ENCODE data around the gene PITRM1. TPM values are rescaled to one million over a fixed set of nuclear protein-coding genes. Genes with fewer than 3 reads are reported as not detected.
A peak's percentile ranks its signal among the peaks of the same experiment; 100 is the strongest.

The PITRM1 gene
- total RNA-seq, 4 donors from 2014 or later, result 81.9 to 123 (median 90.2) TPM

GRCh38 chr10:3126741-3127346 is 45.7 kb downstream of the PITRM1 start:
- H3K4me1 ChIP-seq, result peaks cover 21 to 26% of the 10 kb centered on the region in 2 donors
- ATAC-seq, result peak; percentile 72 to 75
- no peaks in the 10 kb centered on the region for H3K9me3 ChIP-seq
- peak overlapping the region; percentile 71 to 79 (median 73) for H3K27ac ChIP-seq
- H3K27me3 ChIP-seq, result no peaks in the 10 kb centered on the region
- peak; percentile 65 to 73 for DNase-seq
- no peak overlapping the region for H3K4me3 ChIP-seq
- H3K36me3 ChIP-seq, result peaks cover 0 to 24% of the 10 kb centered on the region in 2 donors
- TF ChIP-seq POLR2A (IDR thresholded peaks at IDR 0.05) (peak in 1 of 2 donors; percentile 11), CTCF (IDR thresholded peaks at IDR 0.05 in 4 of 5, conservative IDR thresholded peaks at IDR 0.05 in 1 of 5) (no peak)
- intact Hi-C loops (cut with DNase I; ENCODE audit: low total_unique reads), result no loop called here
- in situ Hi-C loops (cut with MboI; ENCODE audit: low sequenced_read_pairs in 4 of 4), result no loop called here

GRCh38 chr10:3126249-3126648 is 46.3 kb downstream of the PITRM1 start:
- TF ChIP-seq POLR2A (IDR thresholded peaks at IDR 0.05), result no peak
- no peak for TF ChIP-seq CTCF (IDR thresholded peaks at IDR 0.05 in 4 of 5, conservative IDR thresholded peaks at IDR 0.05 in 1 of 5)
- DNase-seq (no peak), ATAC-seq (no peak)
- peak overlapping the region; percentile 71 to 79 (median 73) for H3K27ac ChIP-seq
- peaks cover 17 to 21% of the 10 kb centered on the region in 2 donors for H3K4me1 ChIP-seq
- peaks cover 0 to 24% of the 10 kb centered on the region in 2 donors for H3K36me3 ChIP-seq
- no peaks in the 10 kb centered on the region for H3K27me3 ChIP-seq
- no peaks in the 10 kb centered on the region for H3K9me3 ChIP-seq
- in situ Hi-C loops (cut with MboI; ENCODE audit: low sequenced_read_pairs in 4 of 4), result no loop called here
- H3K4me3 ChIP-seq, result no peak overlapping the region
- intact Hi-C loops (cut with DNase I; ENCODE audit: low total_unique reads), result no loop called here

- Histone ChIP-seq H3K36me3 (peaks cover 0 to 29% of the 10 kb centered on the region in 2 donors), H3K27ac (no peak overlapping the region), H3K9me3 (no peaks in the 10 kb centered on the region), H3K4me1 (peaks cover 13 to 20% of the 10 kb centered on the region in 2 donors), H3K4me3 (no peak overlapping the region), H3K27me3 (no peaks in the 10 kb centered on the region)
- in situ Hi-C loops (cut with MboI; ENCODE audit: low sequenced_read_pairs in 4 of 4), result no loop called here
- DNase-seq, result no peak
- no peak for ATAC-seq
- intact Hi-C loops (cut with DNase I; ENCODE audit: low total_unique reads), result no loop called here
- TF ChIP-seq POLR2A (IDR thresholded peaks at IDR 0.05) (no peak), CTCF (IDR thresholded peaks at IDR 0.05 in 4 of 5, conservative IDR thresholded peaks at IDR 0.05 in 1 of 5) (no peak)
These were observed 46.9 kb downstream of the PITRM1 start for GRCh38 chr10:3125527-3126170.

- no peak overlapping the region for H3K4me3 ChIP-seq
- TF ChIP-seq POLR2A (IDR thresholded peaks at IDR 0.05) (no peak), CTCF (IDR thresholded peaks at IDR 0.05 in 4 of 5, conservative IDR thresholded peaks at IDR 0.05 in 1 of 5) (no peak)
- H3K27ac ChIP-seq, result no peak overlapping the region
- no peaks in the 10 kb centered on the region for H3K27me3 ChIP-seq
- in situ Hi-C loops (cut with MboI; ENCODE audit: low sequenced_read_pairs in 4 of 4) (no loop called here), intact Hi-C loops (cut with DNase I; ENCODE audit: low total_unique reads) (no loop called here)
- peaks cover 0 to 25% of the 10 kb centered on the region in 2 donors for H3K36me3 ChIP-seq
- peaks cover 13 to 16% of the 10 kb centered on the region in 2 donors for H3K4me1 ChIP-seq
- H3K9me3 ChIP-seq, result no peaks in the 10 kb centered on the region
- no peak for ATAC-seq
- no peak for DNase-seq
These were observed 48.0 kb downstream of the PITRM1 start for GRCh38 chr10:3124412-3125175.
